ENCODE data around the gene RPL13. TPM values are rescaled to one million over a fixed set of nuclear protein-coding genes. Genes with fewer than 3 reads are reported as not detected.
A peak's percentile ranks its signal among the peaks of the same experiment; 100 is the strongest.

Gene RPL13
- total RNA-seq, 1 donor from 2014 or later: 2,070 TPM

GRCh38 chr16:89544113-89544512 lies 16.4 kb upstream of the RPL13 start:
- no peak overlapping the region for H3K27ac Mint-ChIP-seq (ENCODE audit: unreplicated experiment)

GRCh38 chr16:89544713-89545043 lies 15.8 kb upstream of the RPL13 start:
- Mint-ChIP-seq H3K27me3 (ENCODE audit: unreplicated experiment) (peaks cover 6% of the 10 kb centered on the region), H3K27ac (ENCODE audit: unreplicated experiment) (no peak overlapping the region), H3K4me3 (ENCODE audit: unreplicated experiment) (no peak overlapping the region), H3K4me1 (ENCODE audit: unreplicated experiment) (no peaks in the 10 kb centered on the region), H3K9me3 (ENCODE audit: unreplicated experiment) (no peaks in the 10 kb centered on the region), H3K36me3 (ENCODE audit: low read depth, unreplicated experiment) (peaks cover 44% of the 10 kb centered on the region)
- no peak for TF ChIP-seq CTCF (IDR thresholded peaks at IDR 0.05; ENCODE audit: unreplicated experiment)
- no peak for DNase-seq (ENCODE audit: low spot score)

More at GRCh38 chr16:89544113-89544512, 16.4 kb upstream of the RPL13 start:
- Mint-ChIP-seq H3K27me3 (ENCODE audit: unreplicated experiment) (peaks cover 4% of the 10 kb centered on the region), H3K9me3 (ENCODE audit: unreplicated experiment) (no peaks in the 10 kb centered on the region), H3K36me3 (ENCODE audit: low read depth, unreplicated experiment) (peaks cover 43% of the 10 kb centered on the region), H3K4me3 (ENCODE audit: unreplicated experiment) (no peak overlapping the region), H3K4me1 (ENCODE audit: unreplicated experiment) (no peaks in the 10 kb centered on the region)
- DNase-seq (ENCODE audit: low spot score): no peak
- no peak for TF ChIP-seq CTCF (IDR thresholded peaks at IDR 0.05; ENCODE audit: unreplicated experiment)

- H3K4me3 Mint-ChIP-seq (ENCODE audit: unreplicated experiment): no peak overlapping the region
- peaks cover 42% of the 10 kb centered on the region for H3K36me3 Mint-ChIP-seq (ENCODE audit: low read depth, unreplicated experiment)
- TF ChIP-seq CTCF (IDR thresholded peaks at IDR 0.05; ENCODE audit: unreplicated experiment): no peak
- H3K27me3 Mint-ChIP-seq (ENCODE audit: unreplicated experiment): peaks cover 6% of the 10 kb centered on the region
- no peak for DNase-seq (ENCODE audit: low spot score)
- H3K4me1 Mint-ChIP-seq (ENCODE audit: unreplicated experiment): no peaks in the 10 kb centered on the region
- H3K9me3 Mint-ChIP-seq (ENCODE audit: unreplicated experiment): no peaks in the 10 kb centered on the region
- no peak overlapping the region for H3K27ac Mint-ChIP-seq (ENCODE audit: unreplicated experiment)
These were observed 15.2 kb upstream of the RPL13 start for GRCh38 chr16:89545044-89545830.

GRCh38 chr16:89545831-89546574 lies 14.5 kb upstream of the RPL13 start:
- Mint-ChIP-seq H3K36me3 (ENCODE audit: low read depth, unreplicated experiment) (peaks cover 48% of the 10 kb centered on the region), H3K9me3 (ENCODE audit: unreplicated experiment) (no peaks in the 10 kb centered on the region), H3K4me3 (ENCODE audit: unreplicated experiment) (no peak overlapping the region), H3K27ac (ENCODE audit: unreplicated experiment) (no peak overlapping the region), H3K27me3 (ENCODE audit: unreplicated experiment) (peaks cover 6% of the 10 kb centered on the region), H3K4me1 (ENCODE audit: unreplicated experiment) (no peaks in the 10 kb centered on the region)
- DNase-seq (ENCODE audit: low spot score): no peak
- no peak for TF ChIP-seq CTCF (IDR thresholded peaks at IDR 0.05; ENCODE audit: unreplicated experiment)

GRCh38 chr16:89546781-89547180 lies 13.7 kb upstream of the RPL13 start:
- H3K4me1 Mint-ChIP-seq (ENCODE audit: unreplicated experiment): no peaks in the 10 kb centered on the region
- peaks cover 48% of the 10 kb centered on the region for H3K36me3 Mint-ChIP-seq (ENCODE audit: low read depth, unreplicated experiment)
- DNase-seq (ENCODE audit: low spot score): no peak
- H3K27me3 Mint-ChIP-seq (ENCODE audit: unreplicated experiment): peaks cover 2% of the 10 kb centered on the region
- no peak overlapping the region for H3K27ac Mint-ChIP-seq (ENCODE audit: unreplicated experiment)
- no peaks in the 10 kb centered on the region for H3K9me3 Mint-ChIP-seq (ENCODE audit: unreplicated experiment)
- peak overlapping the region; percentile 56 for H3K4me3 Mint-ChIP-seq (ENCODE audit: unreplicated experiment)
- no peak for TF ChIP-seq CTCF (IDR thresholded peaks at IDR 0.05; ENCODE audit: unreplicated experiment)
